Esophagus mucosa (tissue), 1 donor: ENCODE data around the gene XPNPEP1. TPM values are rescaled to one million over a fixed set of nuclear protein-coding genes. Genes with fewer than 3 reads are reported as not detected.
"Not testable (repeated sequence)": the region's sequence is repeated elsewhere in the genome, so short reads cannot be mapped to it uniquely, and the experiment has no call there.

Experiments
- ATAC-seq: fragments of 200-7000 bp; cut with Tn5 transposase; one replicate; pipeline ENCODE4 v1.9.1; 2020
- total RNA-seq: library from RNA; stranded (reverse); gene quantifications from one replicate; pipeline ENCODE4 v1.2.4, GENCODE V29; 2023
- donor health status: DM: yes; HTN: yes; CAD: no.

XPNPEP1 gene
- total RNA-seq, 1 donor from 2014 or later = 45.7 TPM

DNA sequence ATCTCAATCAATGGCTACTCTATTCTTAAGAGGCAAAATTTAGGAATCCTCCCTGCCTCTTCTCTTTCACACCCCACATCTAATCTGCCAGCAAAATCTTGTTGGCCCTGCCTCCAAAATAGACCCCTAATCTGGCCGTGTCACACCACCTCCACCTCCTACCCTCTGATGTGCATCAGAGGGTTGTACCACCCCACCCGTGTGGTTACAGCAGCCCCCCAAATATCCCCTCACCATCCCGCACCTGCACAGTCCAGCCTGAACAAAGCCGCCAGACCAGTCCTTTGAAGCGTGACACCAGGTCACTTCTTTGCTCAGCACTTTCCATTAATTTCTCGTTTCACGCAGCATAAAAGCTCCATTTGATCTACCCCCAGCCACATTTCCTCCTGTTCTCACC is 776 bp upstream of the XPNPEP1 start:
- no peak for ATAC-seq

GRCh38 chr10:109922358-109922975 is 844 bp downstream of the XPNPEP1 start:
- ATAC-seq = peak; percentile 2

- no peak for ATAC-seq
Measured at GRCh38 chr10:109920016-109920415, 3.3 kb downstream of the XPNPEP1 start.

DNA sequence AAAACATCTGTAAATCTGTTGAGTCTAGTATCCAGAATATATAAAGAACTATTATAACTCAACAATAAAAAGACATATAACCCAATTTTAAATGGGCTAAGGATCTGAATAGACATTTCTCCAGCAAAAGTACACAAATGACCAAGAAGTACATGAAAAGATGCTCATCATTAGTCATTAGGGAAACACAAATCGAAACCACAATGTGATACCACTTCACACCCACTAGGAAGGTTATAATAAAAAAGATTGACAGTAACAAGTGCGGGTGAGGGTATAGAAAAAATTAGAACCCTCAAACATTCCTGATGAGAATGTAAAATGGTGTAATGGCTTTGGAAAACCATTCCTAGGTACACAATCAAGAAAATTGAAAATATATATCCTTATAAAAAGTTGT is 4.1 kb downstream of the XPNPEP1 start:
- ATAC-seq = no peak

DNA sequence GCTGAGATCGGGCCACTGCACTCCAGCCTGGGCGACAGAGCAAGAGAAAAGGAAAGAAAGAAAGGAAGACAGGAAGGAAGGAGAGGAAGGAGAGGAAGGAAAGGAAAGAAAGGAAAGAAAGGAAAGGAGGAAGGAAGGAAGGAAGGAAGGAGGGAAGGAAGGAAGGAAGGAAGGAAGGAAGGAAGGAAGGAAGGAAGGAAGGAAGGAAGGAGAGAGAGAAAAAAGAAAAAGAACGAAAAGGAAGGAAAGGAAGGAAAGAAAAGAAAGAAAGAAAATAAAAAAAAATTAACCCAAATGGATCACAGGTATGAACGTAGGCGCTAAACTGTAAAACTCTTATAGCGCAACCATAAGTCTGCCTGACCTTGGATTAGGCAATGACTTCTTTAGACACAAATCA is 4.6 kb downstream of the XPNPEP1 start:
- not testable (repeated sequence) for ATAC-seq

GRCh38 chr10:109915566-109915965 is 7.7 kb downstream of the XPNPEP1 start:
- ATAC-seq = no peak

DNA sequence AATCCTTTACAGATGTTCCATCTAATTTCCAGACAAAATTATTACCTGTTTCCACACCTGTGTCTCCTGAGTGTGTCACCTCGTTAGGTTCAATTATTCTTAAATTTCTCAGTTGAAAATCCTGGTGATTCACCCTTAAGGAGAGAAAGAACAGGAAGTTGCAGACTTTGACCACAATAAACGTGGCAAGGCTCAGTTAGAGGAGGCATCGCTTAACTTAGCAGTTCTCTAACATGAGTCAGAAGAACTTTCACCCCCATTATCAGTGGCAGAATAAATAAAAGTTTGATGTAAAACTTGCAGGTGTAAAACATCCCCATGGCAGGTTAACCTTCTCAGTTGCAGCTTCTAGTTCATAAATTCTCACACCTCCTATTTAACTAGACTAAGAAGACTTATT is 8.3 kb downstream of the XPNPEP1 start:
- ATAC-seq = peak; percentile 87

DNA sequence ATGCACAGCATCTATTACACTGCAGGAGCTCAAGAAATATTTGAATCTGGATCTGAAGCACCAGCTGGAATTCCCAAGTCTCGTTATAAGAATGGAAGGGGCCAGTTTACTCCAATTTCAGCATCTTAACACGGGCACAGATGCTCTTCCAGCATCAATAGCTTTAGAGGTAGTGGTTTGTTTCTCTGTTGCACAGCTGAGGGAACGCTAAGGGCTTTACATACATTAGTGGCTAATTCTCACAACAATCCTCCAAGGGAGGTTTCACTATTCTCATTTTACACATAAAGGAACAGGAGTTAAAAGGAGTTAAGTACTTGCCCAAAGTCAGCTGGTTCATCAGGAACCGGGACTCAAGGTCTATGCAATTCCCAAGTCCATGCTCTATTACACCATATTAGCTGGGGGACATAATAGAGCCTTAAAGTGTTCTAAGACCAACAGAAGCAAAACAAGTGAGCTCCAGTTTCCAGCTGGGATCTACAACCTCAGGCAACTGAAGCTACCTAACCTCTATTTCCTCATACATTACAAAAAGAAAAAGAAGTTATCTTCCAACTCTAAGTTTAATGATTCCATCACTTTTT is 9.9 kb downstream of the XPNPEP1 start:
- no peak for ATAC-seq

- ATAC-seq = peak; percentile 89
Measured at GRCh38 chr10:109912335-109913281, 10.7 kb downstream of the XPNPEP1 start.

- no peak for ATAC-seq
Measured at GRCh38 chr10:109911903-109912302, 11.4 kb downstream of the XPNPEP1 start.

- no peak for ATAC-seq
Measured at GRCh38 chr10:109906316-109906715, 17.0 kb downstream of the XPNPEP1 start.

- ATAC-seq = no peak
Measured at GRCh38 chr10:109904397-109904796, 18.9 kb downstream of the XPNPEP1 start.

DNA sequence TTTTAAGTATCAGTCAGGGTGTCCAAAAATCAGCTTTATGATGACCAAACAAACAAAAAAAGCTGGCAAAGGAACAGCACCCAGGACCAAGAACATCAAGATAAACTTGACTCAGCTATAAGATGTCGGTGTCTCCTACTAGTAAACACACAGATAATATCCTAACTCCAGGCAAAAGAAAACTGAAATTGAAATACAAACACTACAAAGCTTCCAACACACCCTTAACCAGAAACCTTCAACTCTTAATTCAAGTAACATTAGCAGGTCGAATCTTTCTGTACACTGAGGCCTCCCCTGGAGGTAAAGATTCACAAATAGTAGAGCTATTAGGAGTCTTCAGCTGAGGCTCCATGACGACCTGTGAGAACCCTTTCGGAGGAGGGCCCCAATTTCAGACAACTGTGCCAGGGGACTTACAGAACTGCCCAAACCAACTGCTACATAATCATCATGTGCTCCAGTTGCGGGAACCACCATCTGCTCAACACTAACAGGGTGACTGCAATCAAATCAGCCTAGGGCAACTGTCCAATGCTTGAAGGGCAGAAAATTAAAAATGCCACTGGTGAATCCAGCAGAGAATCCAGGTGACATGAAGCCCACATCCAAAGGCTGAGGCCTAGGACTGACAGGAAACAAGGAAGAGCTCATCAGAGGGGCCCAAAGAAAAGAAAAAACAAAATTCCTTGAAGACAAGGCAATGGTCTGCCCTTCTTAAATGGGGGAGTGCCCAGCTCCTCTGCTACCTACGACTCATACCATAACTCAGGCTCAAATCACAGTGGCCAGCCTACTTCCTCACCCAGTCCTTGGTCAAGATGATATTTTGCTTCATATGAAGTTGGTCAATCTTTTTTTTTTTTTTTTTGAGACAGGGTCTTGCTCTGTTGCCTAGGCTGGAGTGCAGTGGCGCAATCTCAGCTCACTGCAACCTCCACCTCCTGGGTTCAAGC is 20.0 kb downstream of the XPNPEP1 start:
- ATAC-seq = no peak

DNA sequence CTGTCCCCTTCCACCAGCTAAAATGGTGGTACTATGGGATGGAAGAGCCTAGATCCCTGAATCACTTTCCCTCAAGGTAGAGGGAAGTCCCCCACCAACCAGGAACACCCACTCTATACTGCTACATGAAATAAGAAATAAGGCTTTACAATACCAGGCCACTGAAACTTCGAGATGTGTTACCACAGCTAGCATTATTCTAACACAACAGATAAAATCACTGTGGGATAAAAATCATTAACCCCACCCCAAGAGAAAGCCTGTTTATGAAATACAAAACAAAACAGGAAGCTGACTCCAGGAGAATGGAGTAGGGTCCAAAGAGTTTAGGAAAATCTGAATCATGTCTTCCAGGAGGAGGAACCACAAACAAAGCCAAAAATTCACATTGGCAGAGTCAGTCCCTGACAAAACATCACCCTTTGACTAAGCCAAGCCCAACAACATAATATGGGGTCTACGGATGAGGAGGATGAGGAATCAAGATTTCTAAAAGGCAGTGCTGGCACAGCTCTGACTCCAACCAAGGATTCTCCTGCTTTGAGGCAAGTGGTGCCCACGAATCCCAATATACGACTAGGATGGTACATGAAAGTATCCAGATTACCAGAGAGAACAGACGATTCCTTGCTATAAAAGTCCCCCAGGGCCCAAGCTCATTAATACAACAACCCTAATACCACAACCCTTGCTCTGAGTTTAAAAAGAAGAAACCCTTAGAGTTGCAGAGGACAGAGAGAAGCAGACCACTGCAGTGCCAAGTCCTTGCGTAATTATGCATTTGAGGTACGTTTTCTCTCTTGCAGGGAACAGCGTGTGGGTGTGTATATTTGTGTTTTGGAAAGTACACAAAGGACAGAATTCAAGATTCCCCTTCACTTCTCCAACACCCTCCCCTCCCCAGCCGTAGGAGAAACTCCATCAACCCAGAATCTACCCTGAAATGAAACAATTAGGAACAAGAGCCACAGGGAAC is 23.7 kb downstream of the XPNPEP1 start:
- no peak for ATAC-seq

- ATAC-seq = no peak
Measured at GRCh38 chr10:109898666-109899355, 24.5 kb downstream of the XPNPEP1 start.

DNA sequence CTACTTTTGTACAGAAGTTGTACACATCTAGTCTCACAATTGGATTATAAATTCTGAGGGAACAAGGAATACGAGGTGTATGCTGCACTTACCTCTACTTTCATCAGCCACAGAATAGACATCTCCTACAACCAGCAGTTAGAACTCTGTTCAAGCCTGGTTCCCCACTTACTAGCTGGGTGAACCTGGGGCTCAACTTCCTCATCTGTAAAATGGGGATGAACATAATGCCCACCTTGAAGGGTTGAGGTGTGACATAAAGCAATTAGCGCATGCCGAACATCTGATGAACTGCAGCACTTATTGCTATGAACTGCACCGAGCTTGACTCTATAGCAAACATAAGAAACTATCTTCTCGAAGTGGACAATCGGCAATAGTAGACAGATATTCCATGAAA is 25.3 kb downstream of the XPNPEP1 start:
- no peak for ATAC-seq

DNA sequence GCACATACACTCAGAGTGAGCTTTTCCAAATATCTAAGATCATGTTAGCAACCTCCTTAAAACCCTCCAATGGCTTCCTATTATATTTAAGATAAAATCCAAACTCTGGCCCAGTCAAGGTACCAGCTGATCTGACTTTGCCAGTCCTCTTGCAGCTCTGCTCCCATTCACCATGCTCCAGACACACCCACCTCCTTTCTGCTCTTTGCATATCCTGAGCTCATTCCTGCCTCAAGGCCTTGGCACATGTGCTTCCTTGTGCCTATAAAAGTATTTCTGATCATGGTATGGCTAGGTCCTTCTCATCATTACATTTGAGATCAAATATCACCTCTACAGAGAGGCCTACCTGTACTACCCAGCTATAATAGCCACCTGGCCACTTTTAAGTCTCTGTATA is 27.5 kb downstream of the XPNPEP1 start:
- ATAC-seq = peak; percentile 40

DNA sequence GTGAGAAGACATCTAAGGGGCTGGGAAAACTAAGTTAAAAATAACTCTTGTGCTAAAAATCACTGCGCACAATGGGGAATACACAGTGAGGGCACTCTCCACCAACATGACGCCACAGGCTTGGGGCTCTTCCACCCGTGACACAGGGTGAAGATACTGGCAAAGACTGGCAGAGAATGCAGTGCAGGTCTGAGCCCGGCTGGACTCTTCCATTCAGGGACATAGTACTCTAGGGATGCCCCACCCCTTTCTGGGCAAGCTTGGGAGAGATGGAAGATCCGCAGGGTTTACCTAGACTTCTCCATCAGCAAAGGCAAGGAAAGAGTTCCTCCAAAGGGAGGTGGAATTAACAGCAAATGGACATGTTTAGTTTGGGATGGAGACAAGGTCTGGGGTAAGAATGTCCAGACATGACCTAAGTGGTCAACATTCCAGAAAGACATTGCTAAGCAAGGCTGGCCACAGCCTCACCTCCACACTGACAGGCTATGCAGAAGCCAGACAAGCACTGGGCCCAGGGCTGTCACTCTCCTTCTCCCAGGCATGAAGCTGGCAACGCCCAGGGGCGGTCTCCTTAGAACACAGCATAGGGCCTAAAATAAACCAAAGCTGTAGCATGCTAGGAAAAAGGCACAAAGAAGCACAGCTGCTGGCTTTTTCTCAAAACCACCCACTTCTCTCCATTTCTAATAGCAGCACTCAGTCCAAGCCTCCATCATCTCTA is 28.1 kb downstream of the XPNPEP1 start:
- peak; percentile 58 for ATAC-seq

DNA sequence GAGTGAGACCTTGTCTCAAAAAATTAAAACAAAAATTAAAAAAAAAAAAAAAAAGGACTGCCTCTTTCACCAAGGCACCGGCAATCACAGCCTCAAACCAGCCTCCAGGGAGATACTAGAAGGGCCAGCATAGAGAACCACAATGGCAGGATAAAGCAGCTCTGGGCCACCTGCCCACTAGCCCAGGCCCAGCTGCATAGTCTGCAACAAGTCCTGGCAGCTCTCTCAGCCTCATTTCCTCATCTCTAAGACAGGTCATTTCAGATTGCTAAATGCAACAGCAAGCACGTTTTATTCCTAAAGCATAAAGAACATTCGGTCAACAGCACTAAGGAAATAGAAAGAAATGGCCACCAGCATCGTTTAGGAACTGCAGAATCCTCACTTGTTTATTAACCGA is 28.8 kb downstream of the XPNPEP1 start:
- peak; percentile 88 for ATAC-seq

GRCh38 chr10:109893386-109893785 is 29.9 kb downstream of the XPNPEP1 start:
- no peak for ATAC-seq
